Measurements from ENCODE around the gene RAB36.

Gene RAB36

GRCh38 chr22:23179381-23180299 is 34.4 kb downstream of the RAB36 start:
- no peak for DNase-seq (ENCODE audit: low read depth, low spot score)
- no peaks in the 10 kb centered on the region for H3K36me3 ChIP-seq (ENCODE audit: control insufficient read depth, insufficient read depth, low read length)
- 0 out of 2 replicates have a peak, but pooled peaks cover 1% of the 10 kb centered on the region for H3K4me1 ChIP-seq (ENCODE audit: control insufficient read depth, insufficient read depth, low read length)
- H3K27ac ChIP-seq (ENCODE audit: low read length): no peak overlapping the region
- no CpG with 5 or more reads among the region's 25 CpGs for WGBS (ENCODE audit: insufficient coverage, insufficient read length)
- H3K9me3 ChIP-seq (ENCODE audit: control insufficient read depth, insufficient read depth, low read length): no peaks in the 10 kb centered on the region
- H3K4me3 ChIP-seq (ENCODE audit: low read length): no peak overlapping the region
- H3K27me3 ChIP-seq (ENCODE audit: control insufficient read depth, insufficient read depth, low read length): no peaks in the 10 kb centered on the region

GRCh38 chr22:23180301-23180892 is 35.1 kb downstream of the RAB36 start, which contains the start of gene BCR:
BCR (plus strand) TSS chr22:23180509; CDS start chr22:23180961, 452 bp downstream.
- H3K4me1 ChIP-seq (ENCODE audit: control insufficient read depth, insufficient read depth, low read length): peaks cover 4% of the 10 kb centered on the region
- DNase-seq (ENCODE audit: low read depth, low spot score): no peak
- no CpG with 5 or more reads among the region's 88 CpGs for WGBS (ENCODE audit: insufficient coverage, insufficient read length)

GRCh38 chr22:23180893-23181720 is 35.8 kb downstream of the RAB36 start:
- Histone ChIP-seq H3K4me1 (ENCODE audit: control insufficient read depth, insufficient read depth, low read length) (peaks cover 4% of the 10 kb centered on the region), H3K4me3 (ENCODE audit: low read length) (peak overlapping the region; percentile 90), H3K27me3 (ENCODE audit: control insufficient read depth, insufficient read depth, low read length) (no peaks in the 10 kb centered on the region), H3K36me3 (ENCODE audit: control insufficient read depth, insufficient read depth, low read length) (no peaks in the 10 kb centered on the region), H3K27ac (ENCODE audit: low read length) (no peak overlapping the region), H3K9me3 (ENCODE audit: control insufficient read depth, insufficient read depth, low read length) (no peaks in the 10 kb centered on the region)
- DNase-seq (ENCODE audit: low read depth, low spot score): no peak
- no CpG with 5 or more reads among the region's 112 CpGs for WGBS (ENCODE audit: insufficient coverage, insufficient read length)

More at GRCh38 chr22:23180301-23180892, 35.1 kb downstream of the RAB36 start, which contains the start of gene BCR:
- Histone ChIP-seq H3K27me3 (ENCODE audit: control insufficient read depth, insufficient read depth, low read length) (no peaks in the 10 kb centered on the region), H3K9me3 (ENCODE audit: control insufficient read depth, insufficient read depth, low read length) (no peaks in the 10 kb centered on the region), H3K36me3 (ENCODE audit: control insufficient read depth, insufficient read depth, low read length) (no peaks in the 10 kb centered on the region), H3K4me3 (ENCODE audit: low read length) (peak within 1 kb of the TSS; percentile 90), H3K27ac (ENCODE audit: low read length) (no peak within 1 kb of the TSS)

- no peak for DNase-seq (ENCODE audit: low read depth, low spot score)
- H3K27me3 ChIP-seq (ENCODE audit: control insufficient read depth, insufficient read depth, low read length): no peaks in the 10 kb centered on the region
- H3K9me3 ChIP-seq (ENCODE audit: control insufficient read depth, insufficient read depth, low read length): no peaks in the 10 kb centered on the region
- no CpG with 5 or more reads among the region's 43 CpGs for WGBS (ENCODE audit: insufficient coverage, insufficient read length)
- no peaks in the 10 kb centered on the region for H3K36me3 ChIP-seq (ENCODE audit: control insufficient read depth, insufficient read depth, low read length)
- peak overlapping the region; percentile 90 for H3K4me3 ChIP-seq (ENCODE audit: low read length)
- H3K4me1 ChIP-seq (ENCODE audit: control insufficient read depth, insufficient read depth, low read length): peaks cover 4% of the 10 kb centered on the region
- H3K27ac ChIP-seq (ENCODE audit: low read length): no peak overlapping the region
These were observed 36.5 kb downstream of the RAB36 start for GRCh38 chr22:23181721-23182308.

GRCh38 chr22:23182309-23183060 is 37.2 kb downstream of the RAB36 start:
- DNase-seq (ENCODE audit: low read depth, low spot score): no peak
- H3K4me3 ChIP-seq (ENCODE audit: low read length): peak overlapping the region; percentile 90
- peaks cover 4% of the 10 kb centered on the region for H3K4me1 ChIP-seq (ENCODE audit: control insufficient read depth, insufficient read depth, low read length)
- no peaks in the 10 kb centered on the region for H3K9me3 ChIP-seq (ENCODE audit: control insufficient read depth, insufficient read depth, low read length)
- no CpG with 5 or more reads among the region's 12 CpGs for WGBS (ENCODE audit: insufficient coverage, insufficient read length)
- H3K36me3 ChIP-seq (ENCODE audit: control insufficient read depth, insufficient read depth, low read length): no peaks in the 10 kb centered on the region
- no peaks in the 10 kb centered on the region for H3K27me3 ChIP-seq (ENCODE audit: control insufficient read depth, insufficient read depth, low read length)
- no peak overlapping the region for H3K27ac ChIP-seq (ENCODE audit: low read length)

- DNase-seq (ENCODE audit: low read depth, low spot score): peak; percentile 47
- H3K4me3 ChIP-seq (ENCODE audit: low read length): peak overlapping the region; percentile 15; the same call in 1 of the 2 replicates
- WGBS (ENCODE audit: insufficient coverage, insufficient read length): no CpG with 5 or more reads among the region's 11 CpGs
- H3K27ac ChIP-seq (ENCODE audit: low read length): no peak overlapping the region
- H3K27me3 ChIP-seq (ENCODE audit: control insufficient read depth, insufficient read depth, low read length): no peaks in the 10 kb centered on the region
- H3K9me3 ChIP-seq (ENCODE audit: control insufficient read depth, insufficient read depth, low read length): no peaks in the 10 kb centered on the region
- H3K4me1 ChIP-seq (ENCODE audit: control insufficient read depth, insufficient read depth, low read length): peaks cover 6% of the 10 kb centered on the region
- no peaks in the 10 kb centered on the region for H3K36me3 ChIP-seq (ENCODE audit: control insufficient read depth, insufficient read depth, low read length)
These were observed 37.9 kb downstream of the RAB36 start for GRCh38 chr22:23183061-23183698.

- H3K27ac ChIP-seq (ENCODE audit: low read length): no peak overlapping the region
- H3K4me3 ChIP-seq (ENCODE audit: low read length): no peak overlapping the region
- H3K27me3 ChIP-seq (ENCODE audit: control insufficient read depth, insufficient read depth, low read length): no peaks in the 10 kb centered on the region
- H3K36me3 ChIP-seq (ENCODE audit: control insufficient read depth, insufficient read depth, low read length): no peaks in the 10 kb centered on the region
- peaks cover 6% of the 10 kb centered on the region for H3K4me1 ChIP-seq (ENCODE audit: control insufficient read depth, insufficient read depth, low read length)
- no CpG with 5 or more reads among the region's 3 CpGs for WGBS (ENCODE audit: insufficient coverage, insufficient read length)
- no peaks in the 10 kb centered on the region for H3K9me3 ChIP-seq (ENCODE audit: control insufficient read depth, insufficient read depth, low read length)
- no peak for DNase-seq (ENCODE audit: low read depth, low spot score)
These were observed 39.0 kb downstream of the RAB36 start for GRCh38 chr22:23184100-23184763.

GRCh38 chr22:23184764-23185113 is 39.5 kb downstream of the RAB36 start:
- Histone ChIP-seq H3K36me3 (ENCODE audit: control insufficient read depth, insufficient read depth, low read length) (no peaks in the 10 kb centered on the region), H3K4me1 (ENCODE audit: control insufficient read depth, insufficient read depth, low read length) (peaks cover 6% of the 10 kb centered on the region), H3K4me3 (ENCODE audit: low read length) (no peak overlapping the region), H3K9me3 (ENCODE audit: control insufficient read depth, insufficient read depth, low read length) (no peaks in the 10 kb centered on the region), H3K27ac (ENCODE audit: low read length) (no peak overlapping the region), H3K27me3 (ENCODE audit: control insufficient read depth, insufficient read depth, low read length) (no peaks in the 10 kb centered on the region)
- WGBS (ENCODE audit: insufficient coverage, insufficient read length): no CpG with 5 or more reads among the region's 5 CpGs
- DNase-seq (ENCODE audit: low read depth, low spot score): no peak

- no peak overlapping the region for H3K27ac ChIP-seq (ENCODE audit: low read length)
- H3K27me3 ChIP-seq (ENCODE audit: control insufficient read depth, insufficient read depth, low read length): no peaks in the 10 kb centered on the region
- H3K36me3 ChIP-seq (ENCODE audit: control insufficient read depth, insufficient read depth, low read length): no peaks in the 10 kb centered on the region
- H3K4me3 ChIP-seq (ENCODE audit: low read length): no peak overlapping the region
- H3K9me3 ChIP-seq (ENCODE audit: control insufficient read depth, insufficient read depth, low read length): no peaks in the 10 kb centered on the region
- no CpG with 5 or more reads among the region's 4 CpGs for WGBS (ENCODE audit: insufficient coverage, insufficient read length)
- no peak for DNase-seq (ENCODE audit: low read depth, low spot score)
- H3K4me1 ChIP-seq (ENCODE audit: control insufficient read depth, insufficient read depth, low read length): peaks cover 8% of the 10 kb centered on the region
These were observed 41.9 kb downstream of the RAB36 start for GRCh38 chr22:23187211-23187610.
